T-helper 1 cell treated with Interleukin-12 subunit alpha and Interleukin-12 subunit beta and Interleukin-4 antibody, amounts not matched to agents 30 μg/mL and 1 μg/mL, for 36 hours (primary cell): Measurements from ENCODE around the gene SLC1A2.

ENCODE experiments used
- H3K27ac Mint-ChIP-seq: one replicate; pipeline ENCODE4 v1.8.0; 2021; ENCODE audit warnings: mild to moderate bottlenecking, mixed read lengths
- H3K27me3 Mint-ChIP-seq: one replicate; pipeline ENCODE4 v1.8.0; 2021; ENCODE audit warnings: low read depth, mixed read lengths
- H3K36me3 Mint-ChIP-seq: one replicate; pipeline ENCODE4 v1.8.0; 2021; ENCODE audit warnings: low read depth, mixed read lengths
- H3K4me1 Mint-ChIP-seq: one replicate; pipeline ENCODE4 v1.8.0; 2021; ENCODE audit warnings: low read depth, mixed read lengths
- H3K4me3 Mint-ChIP-seq: one replicate; pipeline ENCODE4 v1.8.0; 2021; ENCODE audit warnings: mild to moderate bottlenecking, moderate library complexity, mixed read lengths
- H3K9me3 Mint-ChIP-seq: one replicate; pipeline ENCODE4 v1.8.0; 2021; ENCODE audit warnings: mixed read lengths

Gene SLC1A2

DNA sequence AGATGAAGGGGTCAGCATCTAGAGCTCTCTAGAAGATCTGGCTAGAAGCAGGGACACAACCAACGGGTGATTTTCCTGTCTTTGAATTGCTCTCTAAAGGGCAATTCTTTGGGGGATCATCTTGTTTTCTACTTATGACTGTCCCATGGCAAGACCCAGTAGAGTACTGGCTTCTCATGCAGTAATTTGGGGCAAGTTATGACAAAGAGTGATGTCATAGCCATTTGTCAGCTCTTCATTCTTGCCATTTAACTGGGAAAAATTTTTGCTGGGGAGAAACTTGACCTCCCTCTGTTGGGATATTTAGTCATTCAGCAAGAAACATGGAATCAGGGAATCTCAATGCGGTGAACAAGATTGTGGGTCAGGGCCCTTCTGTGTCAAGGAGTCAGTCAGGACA, 80.4 kb downstream of the SLC1A2 start:
- H3K9me3 Mint-ChIP-seq, result peaks cover 19% of the 10 kb centered on the region
- H3K36me3 Mint-ChIP-seq, result peaks cover 11% of the 10 kb centered on the region
- no peak overlapping the region for H3K4me3 Mint-ChIP-seq

GRCh38 chr11:35337914-35338305, 81.4 kb downstream of the SLC1A2 start:
- Mint-ChIP-seq H3K27me3 (peaks cover 6% of the 10 kb centered on the region), H3K27ac (no peak overlapping the region), H3K9me3 (peaks cover 19% of the 10 kb centered on the region), H3K36me3 (peaks cover 11% of the 10 kb centered on the region), H3K4me1 (peaks cover 16% of the 10 kb centered on the region), H3K4me3 (no peak overlapping the region)

More for the DNA sequence above, 80.4 kb downstream of the SLC1A2 start:
- Mint-ChIP-seq H3K27ac (no peak overlapping the region), H3K4me1 (peaks cover 26% of the 10 kb centered on the region), H3K27me3 (peaks cover 6% of the 10 kb centered on the region)

GRCh38 chr11:35337136-35337913, 82.0 kb downstream of the SLC1A2 start:
- Mint-ChIP-seq H3K4me3 (no peak overlapping the region), H3K4me1 (peaks cover 13% of the 10 kb centered on the region), H3K27me3 (peaks cover 6% of the 10 kb centered on the region), H3K9me3 (peaks cover 19% of the 10 kb centered on the region), H3K36me3 (peaks cover 11% of the 10 kb centered on the region), H3K27ac (no peak overlapping the region)

DNA sequence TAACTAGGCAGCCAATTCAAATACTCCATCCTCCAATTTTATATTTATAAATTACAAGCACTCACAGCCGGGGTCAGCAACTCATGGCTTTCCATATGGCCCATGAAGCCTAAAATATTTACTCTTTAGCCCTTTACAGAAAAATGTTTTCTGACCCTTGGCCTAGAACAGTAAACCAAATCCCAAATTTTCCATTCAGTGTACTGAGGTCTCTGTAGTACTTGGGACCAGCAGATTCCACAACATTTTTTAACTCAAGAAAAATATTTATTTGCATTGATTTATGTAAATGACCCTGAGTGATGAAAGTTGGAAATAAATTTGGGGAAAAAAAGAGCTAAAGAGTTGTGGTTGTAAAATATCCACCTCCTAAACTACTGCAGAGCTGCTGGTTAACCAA, 82.6 kb downstream of the SLC1A2 start:
- Mint-ChIP-seq H3K27me3 (peaks cover 6% of the 10 kb centered on the region), H3K4me1 (peaks cover 15% of the 10 kb centered on the region), H3K9me3 (peaks cover 19% of the 10 kb centered on the region), H3K27ac (no peak overlapping the region), H3K36me3 (peaks cover 11% of the 10 kb centered on the region), H3K4me3 (no peak overlapping the region)

DNA sequence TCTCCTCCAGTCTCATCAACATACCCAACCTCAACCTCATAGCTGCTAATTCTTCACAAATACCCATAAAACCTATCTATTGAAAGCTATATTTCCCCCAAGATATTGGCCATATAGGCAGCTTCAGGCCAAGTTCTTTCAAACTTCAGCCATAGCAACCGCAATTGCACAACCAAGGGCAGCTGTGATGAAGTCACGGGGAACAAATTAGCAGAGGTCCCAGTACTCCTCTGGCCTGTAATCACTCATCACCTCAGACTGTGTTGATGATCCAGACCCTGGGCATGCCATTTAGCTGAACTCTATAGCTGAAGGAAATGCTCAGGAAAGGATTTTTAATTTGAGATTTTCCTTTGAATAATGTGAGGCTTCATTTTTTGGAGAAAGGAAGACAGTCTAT, 84.1 kb downstream of the SLC1A2 start:
- H3K27ac Mint-ChIP-seq, result no peak overlapping the region
- H3K4me1 Mint-ChIP-seq, result peaks cover 30% of the 10 kb centered on the region
- no peak overlapping the region for H3K4me3 Mint-ChIP-seq

GRCh38 chr11:35334385-35335090, 84.8 kb downstream of the SLC1A2 start:
- Mint-ChIP-seq H3K36me3 (peaks cover 11% of the 10 kb centered on the region), H3K27me3 (peaks cover 6% of the 10 kb centered on the region), H3K4me1 (peaks cover 36% of the 10 kb centered on the region), H3K27ac (peak overlapping the region; percentile 29), H3K4me3 (no peak overlapping the region), H3K9me3 (peaks cover 19% of the 10 kb centered on the region)

More for the DNA sequence above, 84.1 kb downstream of the SLC1A2 start:
- H3K36me3 Mint-ChIP-seq, result peaks cover 11% of the 10 kb centered on the region
- H3K9me3 Mint-ChIP-seq, result peaks cover 19% of the 10 kb centered on the region
- H3K27me3 Mint-ChIP-seq, result peaks cover 6% of the 10 kb centered on the region

DNA sequence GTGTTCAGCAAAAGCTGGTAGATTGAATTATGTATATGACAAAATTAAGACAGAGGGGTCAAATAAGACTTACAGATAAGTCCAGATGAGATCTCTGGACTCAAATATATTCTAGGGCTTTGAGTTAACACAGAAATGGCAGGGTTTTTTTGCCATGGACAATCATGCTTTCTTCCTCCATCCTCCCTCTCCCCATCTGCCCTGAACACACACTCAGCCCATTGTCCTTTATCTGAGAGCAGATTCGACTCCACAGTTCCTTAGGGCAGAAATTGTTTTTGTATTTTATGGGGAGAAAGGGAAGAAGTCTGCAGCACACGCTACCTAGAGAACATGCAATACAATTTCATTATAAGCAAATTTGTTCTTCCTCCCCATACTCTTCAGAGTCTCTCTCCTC, 86.8 kb downstream of the SLC1A2 start:
- H3K4me1 Mint-ChIP-seq, result peaks cover 38% of the 10 kb centered on the region
- H3K4me3 Mint-ChIP-seq, result no peak overlapping the region
- H3K27ac Mint-ChIP-seq, result no peak overlapping the region
- H3K27me3 Mint-ChIP-seq, result peaks cover under 1% of the 10 kb centered on the region
- H3K9me3 Mint-ChIP-seq, result peaks cover 8% of the 10 kb centered on the region
- peaks cover 5% of the 10 kb centered on the region for H3K36me3 Mint-ChIP-seq

DNA sequence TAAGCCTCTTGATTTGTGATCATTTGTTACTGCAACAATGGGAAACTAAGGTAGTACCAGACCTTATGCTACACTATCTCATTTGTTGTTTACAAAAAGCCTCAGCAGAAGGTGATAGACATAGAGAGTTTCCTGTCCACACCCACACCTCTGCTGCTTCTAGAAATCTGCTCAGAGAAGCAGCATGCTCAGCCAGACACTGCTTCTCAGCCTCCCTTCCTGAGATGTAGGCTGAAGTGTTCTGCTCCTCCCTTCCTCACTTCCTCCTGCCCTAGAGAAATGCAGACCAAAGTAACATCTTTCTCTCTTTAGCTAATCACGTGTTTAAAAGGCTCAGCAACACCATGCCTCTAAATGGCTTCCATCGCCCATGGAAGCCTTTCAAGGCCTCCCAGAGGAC, 88.4 kb downstream of the SLC1A2 start:
- no peak overlapping the region for H3K4me3 Mint-ChIP-seq
- H3K4me1 Mint-ChIP-seq, result peaks cover 34% of the 10 kb centered on the region
- no peaks in the 10 kb centered on the region for H3K9me3 Mint-ChIP-seq
- H3K27me3 Mint-ChIP-seq, result peaks cover 6% of the 10 kb centered on the region
- H3K27ac Mint-ChIP-seq, result peak overlapping the region; percentile 69
- H3K36me3 Mint-ChIP-seq, result peaks cover 7% of the 10 kb centered on the region

GRCh38 chr11:35330156-35330889, 89.0 kb downstream of the SLC1A2 start:
- Mint-ChIP-seq H3K4me1 (peaks cover 34% of the 10 kb centered on the region), H3K9me3 (no peaks in the 10 kb centered on the region), H3K36me3 (peaks cover 7% of the 10 kb centered on the region), H3K4me3 (no peak overlapping the region), H3K27ac (peak overlapping the region; percentile 69), H3K27me3 (peaks cover 6% of the 10 kb centered on the region)

DNA sequence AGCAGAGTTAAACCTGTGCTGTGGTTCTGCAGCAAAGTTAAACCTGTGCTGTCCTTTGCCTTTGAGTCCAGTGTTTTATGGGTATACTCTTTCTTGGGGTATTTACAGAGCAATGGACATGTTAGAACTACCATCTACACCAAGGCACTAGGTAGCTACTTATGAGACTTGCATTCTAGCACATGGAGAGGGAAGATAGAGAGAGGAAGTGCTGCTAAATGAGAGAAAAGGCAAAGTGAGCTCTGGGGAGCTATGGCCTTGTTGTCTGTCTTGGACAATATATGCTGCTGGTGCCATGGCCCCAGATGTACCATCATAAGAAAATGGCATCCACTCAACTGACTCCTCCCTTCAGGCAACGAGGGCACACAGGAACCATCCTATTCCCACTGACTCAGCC, 91.5 kb downstream of the SLC1A2 start:
- H3K27me3 Mint-ChIP-seq, result peaks cover 9% of the 10 kb centered on the region
- peaks cover 26% of the 10 kb centered on the region for H3K4me1 Mint-ChIP-seq
- peaks cover 2% of the 10 kb centered on the region for H3K36me3 Mint-ChIP-seq
- H3K9me3 Mint-ChIP-seq, result no peaks in the 10 kb centered on the region
- no peak overlapping the region for H3K27ac Mint-ChIP-seq
- no peak overlapping the region for H3K4me3 Mint-ChIP-seq

GRCh38 chr11:35326266-35326879, 93.0 kb downstream of the SLC1A2 start:
- Mint-ChIP-seq H3K4me1 (peaks cover 21% of the 10 kb centered on the region), H3K27me3 (peaks cover 20% of the 10 kb centered on the region), H3K27ac (no peak overlapping the region), H3K9me3 (no peaks in the 10 kb centered on the region), H3K4me3 (no peak overlapping the region), H3K36me3 (peaks cover 2% of the 10 kb centered on the region)

GRCh38 chr11:35324981-35325380, 94.4 kb downstream of the SLC1A2 start:
- Mint-ChIP-seq H3K9me3 (no peaks in the 10 kb centered on the region), H3K4me1 (peaks cover 7% of the 10 kb centered on the region), H3K36me3 (peaks cover 2% of the 10 kb centered on the region), H3K27ac (no peak overlapping the region), H3K4me3 (no peak overlapping the region), H3K27me3 (peaks cover 24% of the 10 kb centered on the region)

- Mint-ChIP-seq H3K4me1 (peaks cover 4% of the 10 kb centered on the region), H3K27me3 (peaks cover 24% of the 10 kb centered on the region), H3K4me3 (no peak overlapping the region), H3K36me3 (peaks cover 2% of the 10 kb centered on the region), H3K9me3 (no peaks in the 10 kb centered on the region), H3K27ac (no peak overlapping the region)
These were observed 95.0 kb downstream of the SLC1A2 start for GRCh38 chr11:35324183-35324886.
